ENCODE results near the gene KRT33A.

DNA sequence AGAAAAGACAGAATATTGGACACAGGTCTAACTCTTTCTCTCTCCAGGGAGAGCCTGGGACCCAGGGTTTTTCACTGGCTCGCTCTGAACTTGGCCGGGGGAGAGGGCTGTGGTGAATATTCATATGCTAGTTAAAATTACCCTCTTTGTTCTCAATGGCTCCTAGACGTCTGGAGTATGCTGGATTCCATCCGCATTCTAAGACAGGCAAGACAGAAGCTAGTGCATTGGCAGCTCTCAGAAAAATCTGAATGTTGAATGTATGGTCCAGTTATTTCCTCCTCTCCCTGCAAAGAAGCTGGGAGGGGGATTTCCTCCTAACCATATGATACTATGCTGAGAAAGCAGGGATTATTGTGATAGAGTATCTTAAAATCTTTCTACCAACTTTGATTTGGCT lies 37.0 kb upstream of the KRT33A start:
- TF ChIP-seq POLR2AphosphoS5 (IDR thresholded peaks at IDR 0.05; ENCODE audit: low read depth, low read length) = no peak
- no peak for TF ChIP-seq POLR2A (IDR thresholded peaks at IDR 0.05; ENCODE audit: low read depth, low read length)

Data from GM12891 (cell line).